WTC11 (cell line): ENCODE data around the gene FIS1. TPM values are rescaled to one million over a fixed set of nuclear protein-coding genes. Genes with fewer than 3 reads are reported as not detected.
A peak's percentile ranks its signal among the peaks of the same experiment; 100 is the strongest.

Source experiments
- ATAC-seq: fragments of 200-7000 bp; cut with Tn5 transposase; 2 replicates; pipeline ENCODE4 v1.10.0; 2021; ENCODE audit warnings: mild to moderate bottlenecking, moderate library complexity
- CTCF ChIA-PET: fragments of 300-600 bp; sonication (Branson Sonifier 250); formaldehyde crosslinking; loops from one replicate; lab custom pipeline; 2021; ENCODE audit warnings: antibody characterized with exemption; lab: Charles Lee
- POLR2A ChIA-PET: fragments of 350-600 bp; sonication (Branson Sonifier 250); formaldehyde crosslinking; loops from one replicate; lab custom pipeline; 2021; ENCODE audit warnings: antibody characterized with exemption; lab: Charles Lee
- DNase-seq: peaks from one replicate; pipeline ENCODE4 v3.0.0; 2021; ENCODE audit warnings: low spot score
- H3K27ac Mint-ChIP-seq: 2 replicates; pipeline ENCODE4 v1.8.0; 2021; ENCODE audit warnings: mixed read lengths
- H3K27me3 Mint-ChIP-seq: 2 replicates; pipeline ENCODE4 v1.8.0; 2021; ENCODE audit warnings: low read depth, mild to moderate bottlenecking, moderate library complexity, mixed read lengths
- H3K36me3 Mint-ChIP-seq: 2 replicates; pipeline ENCODE4 v1.8.0; 2021; ENCODE audit warnings: mixed read lengths
- H3K4me1 Mint-ChIP-seq: 2 replicates; pipeline ENCODE4 v1.8.0; 2022; ENCODE audit warnings: mixed read lengths
- H3K4me3 Mint-ChIP-seq: 2 replicates; pipeline ENCODE4 v1.8.0; 2021; ENCODE audit warnings: mild to moderate bottlenecking, moderate library complexity, mixed read lengths
- H3K9me3 Mint-ChIP-seq: 2 replicates; pipeline ENCODE4 v1.8.0; 2021; ENCODE audit warnings: mixed read lengths
- CREB1 ChIP-seq: sonication (generic); formaldehyde crosslinking; IDR thresholded peaks from 2 replicates; pipeline ENCODE4 v1.8.0; 2023; ENCODE audit warnings: mild to moderate bottlenecking, missing genetic modification reagents
- CREM ChIP-seq: sonication (generic); formaldehyde crosslinking; IDR thresholded peaks from 2 replicates; pipeline ENCODE4 v1.8.1; 2022; ENCODE audit warnings: mild to moderate bottlenecking, missing genetic modification reagents, moderate library complexity
- ESRRA ChIP-seq: sonication (generic); formaldehyde crosslinking; IDR thresholded peaks from 2 replicates; pipeline ENCODE4 v1.8.1; 2022; ENCODE audit warnings: mild to moderate bottlenecking, missing genetic modification reagents, borderline replicate concordance
- FOXK1 ChIP-seq: sonication (generic); formaldehyde crosslinking; IDR thresholded peaks from 2 replicates; pipeline ENCODE4 v1.8.0; 2022; ENCODE audit warnings: mild to moderate bottlenecking, moderate library complexity, missing genetic modification reagents
- FOXP1 ChIP-seq: sonication (generic); formaldehyde crosslinking; IDR thresholded peaks from 2 replicates; pipeline ENCODE4 v1.8.0; 2022; ENCODE audit warnings: missing genetic modification reagents, mild to moderate bottlenecking, moderate library complexity, borderline replicate concordance
- GRHL2 ChIP-seq: fragments of 250-450 bp; sonication (Bioruptor Pico); IDR thresholded peaks from 2 replicates; pipeline ENCODE4 v1.8.0; 2022; ENCODE audit warnings: mild to moderate bottlenecking, moderate library complexity; ENCODE audit not compliant: insufficient replicate concordance, severe bottlenecking
- GTF2I ChIP-seq: fragments of 250-450 bp; sonication (Bioruptor Pico); conservative IDR thresholded peaks from 2 replicates; pipeline ENCODE4 v1.4.0; 2021; ENCODE audit warnings: mild to moderate bottlenecking
- JAZF1 ChIP-seq: fragments of 250-450 bp; sonication (Bioruptor Pico); IDR thresholded peaks from 2 replicates; pipeline ENCODE4 v1.9.0; 2021; ENCODE audit warnings: moderate library complexity, mild to moderate bottlenecking, inconsistent platforms
- NFATC4 ChIP-seq: fragments of 250-450 bp; sonication (Bioruptor Pico); IDR thresholded peaks from 2 replicates; pipeline ENCODE4 v1.9.0; 2021; ENCODE audit warnings: mild to moderate bottlenecking
- PRRX2 ChIP-seq: fragments of 250-450 bp; sonication (Bioruptor Pico); IDR thresholded peaks from 2 replicates; pipeline ENCODE4 v1.8.0; 2021; ENCODE audit warnings: mild to moderate bottlenecking
- RORB ChIP-seq: fragments of 250-450 bp; sonication (Bioruptor Pico); IDR thresholded peaks from 2 replicates; pipeline ENCODE4 v1.9.0; 2021; ENCODE audit warnings: mild to moderate bottlenecking
- SOX15 ChIP-seq: fragments of 250-450 bp; sonication (Bioruptor Pico); IDR thresholded peaks from 2 replicates; pipeline ENCODE4 v1.9.0; 2021; ENCODE audit warnings: mild to moderate bottlenecking
- ZNF232 ChIP-seq: sonication (generic); formaldehyde crosslinking; IDR thresholded peaks from 2 replicates; pipeline ENCODE4 v1.8.0; 2022; ENCODE audit warnings: mild to moderate bottlenecking, missing genetic modification reagents
- ZNF423 ChIP-seq: fragments of 250-450 bp; sonication (Bioruptor Pico); IDR thresholded peaks from 2 replicates; pipeline ENCODE4 v2.1.2; 2022; ENCODE audit warnings: mild to moderate bottlenecking, moderate library complexity
- ZNF671 ChIP-seq: fragments of 250-450 bp; sonication (Bioruptor Pico); IDR thresholded peaks from 2 replicates; pipeline ENCODE4 v1.8.0; 2021; ENCODE audit warnings: mild to moderate bottlenecking
- total RNA-seq: library from RNA; stranded (reverse); gene quantifications from 3 replicates; pipeline ENCODE4 v1.2.3, GENCODE V29; 2021
- TF ChIP-seq, protein P1 (sequence below): fragments of 250-450 bp; sonication (Bioruptor Pico); IDR thresholded peaks from 2 replicates; pipeline ENCODE4 v1.9.0; 2021; ENCODE audit warnings: mild to moderate bottlenecking
- TF ChIP-seq, protein P2 (sequence below): sonication (generic); formaldehyde crosslinking; IDR thresholded peaks from 2 replicates; pipeline ENCODE4 v1.8.0; 2022; ENCODE audit warnings: missing genetic modification reagents
- TF ChIP-seq, protein P3 (sequence below): sonication (generic); formaldehyde crosslinking; IDR thresholded peaks from 2 replicates; pipeline ENCODE4 v1.8.1; 2022; ENCODE audit warnings: low read depth, mild to moderate bottlenecking, moderate library complexity, missing genetic modification reagents, borderline replicate concordance
- TF ChIP-seq, protein P4 (sequence below): sonication (generic); formaldehyde crosslinking; IDR thresholded peaks from 2 replicates; pipeline ENCODE4 v1.8.1; 2023; ENCODE audit warnings: mild to moderate bottlenecking, missing genetic modification reagents
- TF ChIP-seq, protein P5 (sequence below): sonication (generic); formaldehyde crosslinking; IDR thresholded peaks from 2 replicates; pipeline ENCODE4 v1.8.1; 2023; ENCODE audit warnings: mild to moderate bottlenecking, missing genetic modification reagents, moderate library complexity
- TF ChIP-seq, protein P6 (sequence below): sonication (generic); formaldehyde crosslinking; IDR thresholded peaks from 2 replicates; pipeline ENCODE4 v1.8.0; 2022; ENCODE audit warnings: mild to moderate bottlenecking, missing genetic modification reagents
- TF ChIP-seq, protein P7 (sequence below): sonication (generic); formaldehyde crosslinking; IDR thresholded peaks from 2 replicates; pipeline ENCODE4 v1.8.1; 2023; ENCODE audit warnings: mild to moderate bottlenecking, missing genetic modification reagents, moderate library complexity

FIS1 gene
- total RNA-seq, 1 experiment from 2014 or later: 123 TPM

DNA sequence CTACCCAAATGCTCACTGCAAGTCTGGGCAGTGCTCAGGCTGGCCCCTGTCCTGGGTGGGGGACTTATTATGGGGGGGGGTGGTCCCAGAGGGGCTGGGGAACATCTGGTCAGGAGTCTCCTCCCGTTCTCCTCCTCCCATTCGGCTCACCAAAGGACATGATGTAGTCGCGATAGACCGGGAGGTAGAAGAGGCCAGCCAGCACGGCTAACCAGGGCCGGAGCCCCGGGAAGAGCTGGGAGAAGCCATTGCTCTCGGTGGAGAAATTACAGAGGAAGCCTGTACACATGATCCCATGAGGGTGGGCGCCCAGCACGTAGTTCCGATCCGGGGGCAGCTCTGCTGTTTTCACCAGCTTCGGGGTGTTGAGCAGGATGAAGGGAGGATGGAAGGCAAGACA is 46.4 kb downstream of the FIS1 start (continued):
- TF ChIP-seq, protein P1, sequence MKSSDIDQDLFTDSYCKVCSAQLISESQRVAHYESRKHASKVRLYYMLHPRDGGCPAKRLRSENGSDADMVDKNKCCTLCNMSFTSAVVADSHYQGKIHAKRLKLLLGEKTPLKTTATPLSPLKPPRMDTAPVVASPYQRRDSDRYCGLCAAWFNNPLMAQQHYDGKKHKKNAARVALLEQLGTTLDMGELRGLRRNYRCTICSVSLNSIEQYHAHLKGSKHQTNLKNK (CRISPR knock-in tag): no peak
- TF ChIP-seq, protein P2, sequence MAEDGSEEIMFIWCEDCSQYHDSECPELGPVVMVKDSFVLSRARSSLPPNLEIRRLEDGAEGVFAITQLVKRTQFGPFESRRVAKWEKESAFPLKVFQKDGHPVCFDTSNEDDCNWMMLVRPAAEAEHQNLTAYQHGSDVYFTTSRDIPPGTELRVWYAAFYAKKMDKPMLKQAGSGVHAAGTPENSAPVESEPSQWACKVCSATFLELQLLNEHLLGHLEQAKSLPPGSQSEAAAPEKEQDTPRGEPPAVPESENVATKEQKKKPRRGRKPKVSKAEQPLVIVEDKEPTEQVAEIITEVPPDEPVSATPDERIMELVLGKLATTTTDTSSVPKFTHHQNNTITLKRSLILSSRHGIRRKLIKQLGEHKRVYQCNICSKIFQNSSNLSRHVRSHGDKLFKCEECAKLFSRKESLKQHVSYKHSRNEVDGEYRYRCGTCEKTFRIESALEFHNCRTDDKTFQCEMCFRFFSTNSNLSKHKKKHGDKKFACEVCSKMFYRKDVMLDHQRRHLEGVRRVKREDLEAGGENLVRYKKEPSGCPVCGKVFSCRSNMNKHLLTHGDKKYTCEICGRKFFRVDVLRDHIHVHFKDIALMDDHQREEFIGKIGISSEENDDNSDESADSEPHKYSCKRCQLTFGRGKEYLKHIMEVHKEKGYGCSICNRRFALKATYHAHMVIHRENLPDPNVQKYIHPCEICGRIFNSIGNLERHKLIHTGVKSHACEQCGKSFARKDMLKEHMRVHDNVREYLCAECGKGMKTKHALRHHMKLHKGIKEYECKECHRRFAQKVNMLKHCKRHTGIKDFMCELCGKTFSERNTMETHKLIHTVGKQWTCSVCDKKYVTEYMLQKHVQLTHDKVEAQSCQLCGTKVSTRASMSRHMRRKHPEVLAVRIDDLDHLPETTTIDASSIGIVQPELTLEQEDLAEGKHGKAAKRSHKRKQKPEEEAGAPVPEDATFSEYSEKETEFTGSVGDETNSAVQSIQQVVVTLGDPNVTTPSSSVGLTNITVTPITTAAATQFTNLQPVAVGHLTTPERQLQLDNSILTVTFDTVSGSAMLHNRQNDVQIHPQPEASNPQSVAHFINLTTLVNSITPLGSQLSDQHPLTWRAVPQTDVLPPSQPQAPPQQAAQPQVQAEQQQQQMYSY (CRISPR knock-in tag): no peak
- no peak for TF ChIP-seq GTF2I
- no peak for TF ChIP-seq SOX15 (CRISPR knock-in tag)
- TF ChIP-seq, protein P3, sequence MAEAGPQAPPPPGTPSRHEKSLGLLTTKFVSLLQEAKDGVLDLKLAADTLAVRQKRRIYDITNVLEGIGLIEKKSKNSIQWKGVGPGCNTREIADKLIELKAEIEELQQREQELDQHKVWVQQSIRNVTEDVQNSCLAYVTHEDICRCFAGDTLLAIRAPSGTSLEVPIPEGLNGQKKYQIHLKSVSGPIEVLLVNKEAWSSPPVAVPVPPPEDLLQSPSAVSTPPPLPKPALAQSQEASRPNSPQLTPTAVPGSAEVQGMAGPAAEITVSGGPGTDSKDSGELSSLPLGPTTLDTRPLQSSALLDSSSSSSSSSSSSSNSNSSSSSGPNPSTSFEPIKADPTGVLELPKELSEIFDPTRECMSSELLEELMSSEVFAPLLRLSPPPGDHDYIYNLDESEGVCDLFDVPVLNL (CRISPR knock-in tag): no peak
- TF ChIP-seq GRHL2 (CRISPR knock-in tag): no peak
- TF ChIP-seq, protein P4, sequence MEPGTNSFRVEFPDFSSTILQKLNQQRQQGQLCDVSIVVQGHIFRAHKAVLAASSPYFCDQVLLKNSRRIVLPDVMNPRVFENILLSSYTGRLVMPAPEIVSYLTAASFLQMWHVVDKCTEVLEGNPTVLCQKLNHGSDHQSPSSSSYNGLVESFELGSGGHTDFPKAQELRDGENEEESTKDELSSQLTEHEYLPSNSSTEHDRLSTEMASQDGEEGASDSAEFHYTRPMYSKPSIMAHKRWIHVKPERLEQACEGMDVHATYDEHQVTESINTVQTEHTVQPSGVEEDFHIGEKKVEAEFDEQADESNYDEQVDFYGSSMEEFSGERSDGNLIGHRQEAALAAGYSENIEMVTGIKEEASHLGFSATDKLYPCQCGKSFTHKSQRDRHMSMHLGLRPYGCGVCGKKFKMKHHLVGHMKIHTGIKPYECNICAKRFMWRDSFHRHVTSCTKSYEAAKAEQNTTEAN (CRISPR knock-in tag): no peak

DNA sequence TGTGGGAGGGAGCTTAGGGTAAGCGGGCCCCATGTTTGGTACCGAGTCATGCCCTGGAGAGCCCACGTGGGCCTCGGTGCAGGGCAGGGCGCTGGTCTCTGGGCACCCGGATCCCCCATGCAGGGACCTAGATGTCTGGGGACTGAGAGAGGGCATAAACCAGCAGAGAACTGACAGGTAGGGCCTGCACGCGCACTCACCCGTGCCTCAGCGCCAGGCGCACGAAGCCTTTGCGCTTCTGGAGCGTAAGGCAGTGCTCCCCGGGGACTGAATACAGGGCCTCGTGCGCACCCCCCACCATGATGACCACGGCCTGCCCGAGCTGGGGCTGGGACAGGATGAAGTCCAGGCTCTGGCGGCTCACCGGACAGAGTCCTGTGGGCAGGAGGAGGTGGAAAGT is 46.9 kb downstream of the FIS1 start:
- Mint-ChIP-seq H3K36me3 (no peaks in the 10 kb centered on the region), H3K4me1 (peaks cover 28% of the 10 kb centered on the region)
- POLR2A ChIA-PET: no interaction called here
- TF ChIP-seq CREM (CRISPR knock-in tag): no peak
- TF ChIP-seq, protein P5, sequence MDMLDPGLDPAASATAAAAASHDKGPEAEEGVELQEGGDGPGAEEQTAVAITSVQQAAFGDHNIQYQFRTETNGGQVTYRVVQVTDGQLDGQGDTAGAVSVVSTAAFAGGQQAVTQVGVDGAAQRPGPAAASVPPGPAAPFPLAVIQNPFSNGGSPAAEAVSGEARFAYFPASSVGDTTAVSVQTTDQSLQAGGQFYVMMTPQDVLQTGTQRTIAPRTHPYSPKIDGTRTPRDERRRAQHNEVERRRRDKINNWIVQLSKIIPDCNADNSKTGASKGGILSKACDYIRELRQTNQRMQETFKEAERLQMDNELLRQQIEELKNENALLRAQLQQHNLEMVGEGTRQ (CRISPR knock-in tag): no peak
- no peak for TF ChIP-seq JAZF1
- no peak for TF ChIP-seq PRRX2 (CRISPR knock-in tag)
- no peak for TF ChIP-seq NFATC4 (CRISPR knock-in tag)
- peak; percentile 45; the same call in 1 of the 2 replicates for TF ChIP-seq FOXP1
- TF ChIP-seq, all 79 proteins: peak for 1
- Mint-ChIP-seq H3K27me3 (peaks cover 15% of the 10 kb centered on the region), H3K9me3 (no peaks in the 10 kb centered on the region), H3K27ac (no peak overlapping the region), H3K4me3 (no peak overlapping the region)
- DNase-seq: no peak
- no peak for ATAC-seq
- CTCF ChIA-PET: no interaction called here

DNA sequence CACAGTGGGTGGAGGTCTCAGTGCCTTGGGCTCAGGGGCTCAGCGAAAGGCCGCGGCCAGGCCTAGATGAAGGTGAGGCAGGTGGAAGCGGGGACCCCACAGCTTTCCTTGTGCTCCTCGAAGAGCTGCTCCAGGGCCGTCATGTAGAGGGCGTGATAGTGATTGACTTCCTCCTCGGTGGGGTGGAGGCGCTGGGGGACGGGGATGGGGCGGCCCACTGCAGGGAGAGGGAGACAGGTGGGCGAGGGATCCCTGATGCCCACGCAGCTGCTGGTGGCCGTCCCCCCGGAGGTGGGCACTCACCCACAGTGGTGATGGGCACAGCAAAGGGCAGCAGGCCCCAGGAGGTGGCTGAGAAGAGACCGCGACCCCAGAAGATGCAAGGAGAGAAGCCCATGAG is 49.0 kb downstream of the FIS1 start:
- H3K4me3 Mint-ChIP-seq: no peak overlapping the region
- POLR2A ChIA-PET: interaction anchor here (0.6 kb wide), 1 partner anchor 112 kb away, joined by 3 read pairs; no protein-coding TSS in a partner anchor
- TF ChIP-seq GRHL2 (CRISPR knock-in tag) (no peak), ZNF671 (no peak), ESRRA (CRISPR knock-in tag) (no peak), ZNF232 (CRISPR knock-in tag) (no peak), FOXK1 (CRISPR knock-in tag) (no peak), CREB1 (CRISPR knock-in tag) (no peak), ZNF423 (no peak), RORB (CRISPR knock-in tag) (no peak)
- TF ChIP-seq, protein P1 (CRISPR knock-in tag): no peak
- TF ChIP-seq, protein P6, sequence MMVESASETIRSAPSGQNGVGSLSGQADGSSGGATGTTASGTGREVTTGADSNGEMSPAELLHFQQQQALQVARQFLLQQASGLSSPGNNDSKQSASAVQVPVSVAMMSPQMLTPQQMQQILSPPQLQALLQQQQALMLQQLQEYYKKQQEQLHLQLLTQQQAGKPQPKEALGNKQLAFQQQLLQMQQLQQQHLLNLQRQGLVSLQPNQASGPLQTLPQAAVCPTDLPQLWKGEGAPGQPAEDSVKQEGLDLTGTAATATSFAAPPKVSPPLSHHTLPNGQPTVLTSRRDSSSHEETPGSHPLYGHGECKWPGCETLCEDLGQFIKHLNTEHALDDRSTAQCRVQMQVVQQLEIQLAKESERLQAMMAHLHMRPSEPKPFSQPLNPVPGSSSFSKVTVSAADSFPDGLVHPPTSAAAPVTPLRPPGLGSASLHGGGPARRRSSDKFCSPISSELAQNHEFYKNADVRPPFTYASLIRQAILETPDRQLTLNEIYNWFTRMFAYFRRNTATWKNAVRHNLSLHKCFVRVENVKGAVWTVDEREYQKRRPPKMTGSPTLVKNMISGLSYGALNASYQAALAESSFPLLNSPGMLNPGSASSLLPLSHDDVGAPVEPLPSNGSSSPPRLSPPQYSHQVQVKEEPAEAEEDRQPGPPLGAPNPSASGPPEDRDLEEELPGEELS (CRISPR knock-in tag): no peak
- TF ChIP-seq, protein P7, sequence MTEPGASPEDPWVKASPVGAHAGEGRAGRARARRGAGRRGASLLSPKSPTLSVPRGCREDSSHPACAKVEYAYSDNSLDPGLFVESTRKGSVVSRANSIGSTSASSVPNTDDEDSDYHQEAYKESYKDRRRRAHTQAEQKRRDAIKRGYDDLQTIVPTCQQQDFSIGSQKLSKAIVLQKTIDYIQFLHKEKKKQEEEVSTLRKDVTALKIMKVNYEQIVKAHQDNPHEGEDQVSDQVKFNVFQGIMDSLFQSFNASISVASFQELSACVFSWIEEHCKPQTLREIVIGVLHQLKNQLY (CRISPR knock-in tag): no peak
- TF ChIP-seq, protein P4 (CRISPR knock-in tag): no peak

More for the DNA sequence above, 49.0 kb downstream of the FIS1 start:
- H3K36me3 Mint-ChIP-seq: no peaks in the 10 kb centered on the region
- H3K27ac Mint-ChIP-seq: no peak overlapping the region
- H3K27me3 Mint-ChIP-seq: no peaks in the 10 kb centered on the region; the same call in 1 of the 2 replicates
- H3K9me3 Mint-ChIP-seq: no peaks in the 10 kb centered on the region
- CTCF ChIA-PET: interaction anchor here (1.6 to 8.0 kb wide), 3 partner anchors 22 to 87 kb away, joined by 7 to 217 read pairs (median 16); no protein-coding TSS in a partner anchor
- DNase-seq (no peak), ATAC-seq (no peak)
- peaks cover 13% of the 10 kb centered on the region for H3K4me1 Mint-ChIP-seq
